WTC11 (cell line): ENCODE results near the gene REN. TPM values are rescaled to one million over a fixed set of nuclear protein-coding genes. Genes with fewer than 3 reads are reported as not detected.

Experiments used
- ATAC-seq: fragments of 200-7000 bp; cut with Tn5 transposase; 2 replicates; pipeline ENCODE4 v1.10.0; 2021; ENCODE audit warnings: mild to moderate bottlenecking, moderate library complexity
- CTCF ChIA-PET: fragments of 300-600 bp; sonication (Branson Sonifier 250); formaldehyde crosslinking; loops from one replicate; lab custom pipeline; 2021; ENCODE audit warnings: antibody characterized with exemption; lab: Charles Lee
- POLR2A ChIA-PET: fragments of 350-600 bp; sonication (Branson Sonifier 250); formaldehyde crosslinking; loops from one replicate; lab custom pipeline; 2021; ENCODE audit warnings: antibody characterized with exemption; lab: Charles Lee
- DNase-seq: peaks from one replicate; pipeline ENCODE4 v3.0.0; 2021; ENCODE audit warnings: low spot score
- H3K27ac Mint-ChIP-seq: 2 replicates; pipeline ENCODE4 v1.8.0; 2021; ENCODE audit warnings: mixed read lengths
- H3K27me3 Mint-ChIP-seq: 2 replicates; pipeline ENCODE4 v1.8.0; 2021; ENCODE audit warnings: low read depth, mild to moderate bottlenecking, moderate library complexity, mixed read lengths
- H3K36me3 Mint-ChIP-seq: 2 replicates; pipeline ENCODE4 v1.8.0; 2021; ENCODE audit warnings: mixed read lengths
- H3K4me1 Mint-ChIP-seq: 2 replicates; pipeline ENCODE4 v1.8.0; 2022; ENCODE audit warnings: mixed read lengths
- H3K4me3 Mint-ChIP-seq: 2 replicates; pipeline ENCODE4 v1.8.0; 2021; ENCODE audit warnings: mild to moderate bottlenecking, moderate library complexity, mixed read lengths
- H3K9me3 Mint-ChIP-seq: 2 replicates; pipeline ENCODE4 v1.8.0; 2021; ENCODE audit warnings: mixed read lengths
- CBFB ChIP-seq: sonication (generic); formaldehyde crosslinking; IDR thresholded peaks from 2 replicates; pipeline ENCODE4 v1.8.1; 2022; ENCODE audit warnings: mild to moderate bottlenecking, low read depth, missing genetic modification reagents
- FOXK1 ChIP-seq: sonication (generic); formaldehyde crosslinking; IDR thresholded peaks from 2 replicates; pipeline ENCODE4 v1.8.0; 2022; ENCODE audit warnings: mild to moderate bottlenecking, moderate library complexity, missing genetic modification reagents
- FOXP4 ChIP-seq: sonication (generic); formaldehyde crosslinking; IDR thresholded peaks from 2 replicates; pipeline ENCODE4 v1.8.0; 2022; ENCODE audit warnings: mild to moderate bottlenecking, missing genetic modification reagents
- GRHL2 ChIP-seq: fragments of 250-450 bp; sonication (Bioruptor Pico); IDR thresholded peaks from 2 replicates; pipeline ENCODE4 v1.8.0; 2022; ENCODE audit warnings: mild to moderate bottlenecking, moderate library complexity; ENCODE audit not compliant: insufficient replicate concordance, severe bottlenecking
- GTF2I ChIP-seq: fragments of 250-450 bp; sonication (Bioruptor Pico); conservative IDR thresholded peaks from 2 replicates; pipeline ENCODE4 v1.4.0; 2021; ENCODE audit warnings: mild to moderate bottlenecking
- KAT7 ChIP-seq: sonication (generic); formaldehyde crosslinking; IDR thresholded peaks from 2 replicates; pipeline ENCODE4 v1.8.1; 2023; ENCODE audit warnings: missing genetic modification reagents, mild to moderate bottlenecking, borderline replicate concordance
- ZBTB21 ChIP-seq: sonication (generic); formaldehyde crosslinking; IDR thresholded peaks from 2 replicates; pipeline ENCODE4 v1.8.1; 2023; ENCODE audit warnings: mild to moderate bottlenecking, missing genetic modification reagents, borderline replicate concordance
- ZNF512 ChIP-seq: sonication (generic); formaldehyde crosslinking; IDR thresholded peaks from 2 replicates; pipeline ENCODE4 v1.8.1; 2022; ENCODE audit warnings: missing genetic modification reagents, borderline replicate concordance
- total RNA-seq: library from RNA; stranded (reverse); gene quantifications from 3 replicates; pipeline ENCODE4 v1.2.3, GENCODE V29; 2021
- TF ChIP-seq, protein P1 (sequence below): sonication (generic); formaldehyde crosslinking; IDR thresholded peaks from 2 replicates; pipeline ENCODE4 v1.8.0; 2022; ENCODE audit warnings: missing genetic modification reagents
- TF ChIP-seq, protein P2 (sequence below): sonication (generic); formaldehyde crosslinking; IDR thresholded peaks from 2 replicates; pipeline ENCODE4 v1.8.1; 2022; ENCODE audit warnings: low read depth, mild to moderate bottlenecking, moderate library complexity, missing genetic modification reagents, borderline replicate concordance
- TF ChIP-seq, protein P3 (sequence below): sonication (generic); formaldehyde crosslinking; IDR thresholded peaks from 2 replicates; pipeline ENCODE4 v1.8.0; 2022; ENCODE audit warnings: mild to moderate bottlenecking, missing genetic modification reagents
- TF ChIP-seq, protein P4 (sequence below): sonication (generic); formaldehyde crosslinking; IDR thresholded peaks from 2 replicates; pipeline ENCODE4 v1.8.0; 2023; ENCODE audit warnings: missing genetic modification reagents

The REN gene
- total RNA-seq, 1 experiment from 2014 or later, result not detected

GRCh38 chr1:204186597-204186996 is 20.5 kb upstream of the REN start (continued):
- no peak for TF ChIP-seq ZBTB21 (CRISPR knock-in tag)
- TF ChIP-seq FOXK1, result no peak
- TF ChIP-seq GRHL2 (CRISPR knock-in tag), result no peak

- ChIA-PET POLR2A (no interaction called here), CTCF (interaction anchor here (1.9 kb wide), 1 partner anchor 25 kb away, joined by 8 read pairs; no protein-coding TSS in a partner anchor)
- Mint-ChIP-seq H3K36me3 (no peaks in the 10 kb centered on the region), H3K4me1 (no peaks in the 10 kb centered on the region), H3K9me3 (peaks cover 15% of the 10 kb centered on the region), H3K27ac (no peak overlapping the region), H3K27me3 (peaks cover 37% of the 10 kb centered on the region), H3K4me3 (no peak overlapping the region)
- ATAC-seq (no peak), DNase-seq (no peak)
- TF ChIP-seq, protein P1, sequence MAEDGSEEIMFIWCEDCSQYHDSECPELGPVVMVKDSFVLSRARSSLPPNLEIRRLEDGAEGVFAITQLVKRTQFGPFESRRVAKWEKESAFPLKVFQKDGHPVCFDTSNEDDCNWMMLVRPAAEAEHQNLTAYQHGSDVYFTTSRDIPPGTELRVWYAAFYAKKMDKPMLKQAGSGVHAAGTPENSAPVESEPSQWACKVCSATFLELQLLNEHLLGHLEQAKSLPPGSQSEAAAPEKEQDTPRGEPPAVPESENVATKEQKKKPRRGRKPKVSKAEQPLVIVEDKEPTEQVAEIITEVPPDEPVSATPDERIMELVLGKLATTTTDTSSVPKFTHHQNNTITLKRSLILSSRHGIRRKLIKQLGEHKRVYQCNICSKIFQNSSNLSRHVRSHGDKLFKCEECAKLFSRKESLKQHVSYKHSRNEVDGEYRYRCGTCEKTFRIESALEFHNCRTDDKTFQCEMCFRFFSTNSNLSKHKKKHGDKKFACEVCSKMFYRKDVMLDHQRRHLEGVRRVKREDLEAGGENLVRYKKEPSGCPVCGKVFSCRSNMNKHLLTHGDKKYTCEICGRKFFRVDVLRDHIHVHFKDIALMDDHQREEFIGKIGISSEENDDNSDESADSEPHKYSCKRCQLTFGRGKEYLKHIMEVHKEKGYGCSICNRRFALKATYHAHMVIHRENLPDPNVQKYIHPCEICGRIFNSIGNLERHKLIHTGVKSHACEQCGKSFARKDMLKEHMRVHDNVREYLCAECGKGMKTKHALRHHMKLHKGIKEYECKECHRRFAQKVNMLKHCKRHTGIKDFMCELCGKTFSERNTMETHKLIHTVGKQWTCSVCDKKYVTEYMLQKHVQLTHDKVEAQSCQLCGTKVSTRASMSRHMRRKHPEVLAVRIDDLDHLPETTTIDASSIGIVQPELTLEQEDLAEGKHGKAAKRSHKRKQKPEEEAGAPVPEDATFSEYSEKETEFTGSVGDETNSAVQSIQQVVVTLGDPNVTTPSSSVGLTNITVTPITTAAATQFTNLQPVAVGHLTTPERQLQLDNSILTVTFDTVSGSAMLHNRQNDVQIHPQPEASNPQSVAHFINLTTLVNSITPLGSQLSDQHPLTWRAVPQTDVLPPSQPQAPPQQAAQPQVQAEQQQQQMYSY (CRISPR knock-in tag), result no peak
- no peak for TF ChIP-seq GTF2I (CRISPR knock-in tag)
- TF ChIP-seq, protein P2, sequence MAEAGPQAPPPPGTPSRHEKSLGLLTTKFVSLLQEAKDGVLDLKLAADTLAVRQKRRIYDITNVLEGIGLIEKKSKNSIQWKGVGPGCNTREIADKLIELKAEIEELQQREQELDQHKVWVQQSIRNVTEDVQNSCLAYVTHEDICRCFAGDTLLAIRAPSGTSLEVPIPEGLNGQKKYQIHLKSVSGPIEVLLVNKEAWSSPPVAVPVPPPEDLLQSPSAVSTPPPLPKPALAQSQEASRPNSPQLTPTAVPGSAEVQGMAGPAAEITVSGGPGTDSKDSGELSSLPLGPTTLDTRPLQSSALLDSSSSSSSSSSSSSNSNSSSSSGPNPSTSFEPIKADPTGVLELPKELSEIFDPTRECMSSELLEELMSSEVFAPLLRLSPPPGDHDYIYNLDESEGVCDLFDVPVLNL, result no peak
These were observed 15.0 kb upstream of the REN start for GRCh38 chr1:204181116-204181515.

DNA sequence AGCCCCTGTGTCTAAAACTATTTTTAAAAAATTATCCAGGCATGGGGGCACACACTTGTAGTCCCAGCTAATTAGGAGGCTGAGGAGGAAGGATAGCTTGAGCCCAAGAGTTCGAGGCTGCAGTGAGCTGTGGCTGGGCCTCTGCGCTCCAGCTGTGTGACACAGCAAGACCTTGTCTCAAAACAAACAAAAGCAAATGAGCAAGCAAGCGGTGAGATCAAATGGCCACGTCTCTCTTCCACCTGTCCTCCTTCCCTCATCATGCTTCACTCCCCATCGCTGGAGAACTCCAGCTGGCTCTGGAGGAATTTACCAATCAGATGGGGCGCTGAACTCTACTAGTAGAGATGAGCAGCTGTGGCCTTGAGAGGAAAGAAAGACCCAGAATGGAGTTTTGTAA is 14.0 kb upstream of the REN start:
- no peaks in the 10 kb centered on the region for H3K36me3 Mint-ChIP-seq
- no peak overlapping the region for H3K27ac Mint-ChIP-seq
- ATAC-seq (no peak), DNase-seq (no peak)
- no peak overlapping the region for H3K4me3 Mint-ChIP-seq
- peaks cover 15% of the 10 kb centered on the region for H3K9me3 Mint-ChIP-seq
- TF ChIP-seq KAT7 (CRISPR knock-in tag) (no peak), GRHL2 (CRISPR knock-in tag) (no peak), ZNF512 (no peak), CBFB (CRISPR knock-in tag) (no peak), FOXP4 (no peak)
- TF ChIP-seq, protein P3, sequence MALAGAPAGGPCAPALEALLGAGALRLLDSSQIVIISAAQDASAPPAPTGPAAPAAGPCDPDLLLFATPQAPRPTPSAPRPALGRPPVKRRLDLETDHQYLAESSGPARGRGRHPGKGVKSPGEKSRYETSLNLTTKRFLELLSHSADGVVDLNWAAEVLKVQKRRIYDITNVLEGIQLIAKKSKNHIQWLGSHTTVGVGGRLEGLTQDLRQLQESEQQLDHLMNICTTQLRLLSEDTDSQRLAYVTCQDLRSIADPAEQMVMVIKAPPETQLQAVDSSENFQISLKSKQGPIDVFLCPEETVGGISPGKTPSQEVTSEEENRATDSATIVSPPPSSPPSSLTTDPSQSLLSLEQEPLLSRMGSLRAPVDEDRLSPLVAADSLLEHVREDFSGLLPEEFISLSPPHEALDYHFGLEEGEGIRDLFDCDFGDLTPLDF (CRISPR knock-in tag), result no peak
- TF ChIP-seq, protein P4, sequence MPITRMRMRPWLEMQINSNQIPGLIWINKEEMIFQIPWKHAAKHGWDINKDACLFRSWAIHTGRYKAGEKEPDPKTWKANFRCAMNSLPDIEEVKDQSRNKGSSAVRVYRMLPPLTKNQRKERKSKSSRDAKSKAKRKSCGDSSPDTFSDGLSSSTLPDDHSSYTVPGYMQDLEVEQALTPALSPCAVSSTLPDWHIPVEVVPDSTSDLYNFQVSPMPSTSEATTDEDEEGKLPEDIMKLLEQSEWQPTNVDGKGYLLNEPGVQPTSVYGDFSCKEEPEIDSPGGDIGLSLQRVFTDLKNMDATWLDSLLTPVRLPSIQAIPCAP (CRISPR knock-in tag), result no peak
- ChIA-PET POLR2A (no interaction called here), CTCF (interaction anchor here (1.3 to 4.9 kb wide), 3 partner anchors 18 to 266 kb away, joined by 4 to 20 read pairs (median 8); no protein-coding TSS in a partner anchor)
- H3K27me3 Mint-ChIP-seq, result peaks cover 37% of the 10 kb centered on the region
- H3K4me1 Mint-ChIP-seq, result no peaks in the 10 kb centered on the region
